ENCODE results near the gene SCN1B.

DNA sequence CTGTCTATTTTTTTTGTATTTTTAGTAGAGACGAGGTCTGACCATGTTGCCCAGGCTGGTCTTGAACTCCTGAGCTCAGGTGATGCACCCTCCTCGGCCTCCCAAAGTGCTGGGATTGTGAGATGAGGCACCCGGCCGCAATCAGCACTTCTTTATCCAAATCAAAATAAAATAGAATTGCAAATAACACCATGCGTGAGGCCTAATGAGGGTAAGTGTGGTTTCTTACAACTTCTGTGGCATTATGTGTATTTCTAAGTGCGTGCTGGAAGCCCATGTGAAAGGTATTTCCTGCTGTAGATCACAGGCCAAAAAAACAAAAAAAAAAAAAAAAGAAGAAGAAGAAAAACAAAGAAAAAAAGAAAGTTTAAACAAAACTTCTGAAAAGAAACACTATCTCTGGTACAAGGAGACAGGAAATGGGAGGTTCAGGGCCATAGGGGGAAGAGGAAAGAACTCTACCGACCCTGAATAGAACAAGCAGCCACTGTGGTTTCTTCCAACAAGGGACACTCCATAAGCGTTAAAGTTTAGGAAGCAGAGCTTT lies 33.1 kb upstream of the SCN1B start:
- TF ChIP-seq, protein P1, sequence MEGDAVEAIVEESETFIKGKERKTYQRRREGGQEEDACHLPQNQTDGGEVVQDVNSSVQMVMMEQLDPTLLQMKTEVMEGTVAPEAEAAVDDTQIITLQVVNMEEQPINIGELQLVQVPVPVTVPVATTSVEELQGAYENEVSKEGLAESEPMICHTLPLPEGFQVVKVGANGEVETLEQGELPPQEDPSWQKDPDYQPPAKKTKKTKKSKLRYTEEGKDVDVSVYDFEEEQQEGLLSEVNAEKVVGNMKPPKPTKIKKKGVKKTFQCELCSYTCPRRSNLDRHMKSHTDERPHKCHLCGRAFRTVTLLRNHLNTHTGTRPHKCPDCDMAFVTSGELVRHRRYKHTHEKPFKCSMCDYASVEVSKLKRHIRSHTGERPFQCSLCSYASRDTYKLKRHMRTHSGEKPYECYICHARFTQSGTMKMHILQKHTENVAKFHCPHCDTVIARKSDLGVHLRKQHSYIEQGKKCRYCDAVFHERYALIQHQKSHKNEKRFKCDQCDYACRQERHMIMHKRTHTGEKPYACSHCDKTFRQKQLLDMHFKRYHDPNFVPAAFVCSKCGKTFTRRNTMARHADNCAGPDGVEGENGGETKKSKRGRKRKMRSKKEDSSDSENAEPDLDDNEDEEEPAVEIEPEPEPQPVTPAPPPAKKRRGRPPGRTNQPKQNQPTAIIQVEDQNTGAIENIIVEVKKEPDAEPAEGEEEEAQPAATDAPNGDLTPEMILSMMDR (IDR thresholded peaks at IDR 0.05): no peak
- no peak for TF ChIP-seq POLR2A (IDR thresholded peaks at IDR 0.05)
- TF ChIP-seq POLR2AphosphoS5 (IDR thresholded peaks at IDR 0.05): no peak
- no peak for TF ChIP-seq EP300 (IDR thresholded peaks at IDR 0.05; ENCODE audit: low read depth)

Data from transverse colon (tissue), 4 donors.